ENCODE data around the gene PRICKLE4. TPM values are rescaled to one million over a fixed set of nuclear protein-coding genes. Genes with fewer than 3 reads are reported as not detected.
A peak's percentile ranks its signal among the peaks of the same experiment; 100 is the strongest.

The PRICKLE4 gene
- total and polyA plus RNA-seq, 10 donors = 0.41 to 32.8 (median 10.6) TPM

GRCh38 chr6:41746107-41746506 lies 34.5 kb upstream of the PRICKLE4 start:
- intact Hi-C loops (cut with DNase I; ENCODE audit: low total_unique reads) = no loop called here
- no peak overlapping the region for H3K27ac ChIP-seq
- no peaks in the 10 kb centered on the region for H3K27me3 ChIP-seq (replicated peaks in 1 of 7)
- peak; percentile 50 for DNase-seq
- H3K36me3 ChIP-seq = no peaks in the 10 kb centered on the region
- H3K9me3 ChIP-seq = no peaks in the 10 kb centered on the region
- WGBS, 5 donors = 91 to 97% (median 93%) methylated on average over 10 of the region's 10 CpGs
- TF ChIP-seq CTCF (IDR thresholded peaks at IDR 0.05 in 8 of 11, conservative IDR thresholded peaks at IDR 0.05 in 3 of 11) (no peak), POLR2A (IDR thresholded peaks at IDR 0.05) (no peak), POLR2AphosphoS5 (IDR thresholded peaks at IDR 0.05) (no peak)
- H3K4me1 ChIP-seq = peaks cover 0 to 8% (median 0%) of the 10 kb centered on the region in 6 donors
- no peak overlapping the region for H3K4me3 ChIP-seq

- DNase-seq = no peak
- Histone ChIP-seq H3K27me3 (replicated peaks in 1 of 7) (no peaks in the 10 kb centered on the region), H3K27ac (no peak within 1 kb of the TSS), H3K4me3 (no peak within 1 kb of the TSS), H3K36me3 (no peaks in the 10 kb centered on the region), H3K9me3 (no peaks in the 10 kb centered on the region), H3K4me1 (no peaks in the 10 kb centered on the region)
- no peak for TF ChIP-seq POLR2AphosphoS5 (IDR thresholded peaks at IDR 0.05)
- no peak for TF ChIP-seq POLR2A (IDR thresholded peaks at IDR 0.05)
- TF ChIP-seq CTCF (IDR thresholded peaks at IDR 0.05 in 8 of 11, conservative IDR thresholded peaks at IDR 0.05 in 3 of 11) = no peak
- 87 to 92% (median 90%) methylated on average over 15 of the region's 15 CpGs for WGBS, 5 donors
- intact Hi-C loops (cut with DNase I; ENCODE audit: low total_unique reads) = no loop called here
These were observed 33.1 kb upstream of the PRICKLE4 start, which contains the start of gene PGC for GRCh38 chr6:41747256-41748101. TSS of gene PGC (minus strand) at chr6:41747397. CDS start at chr6:41747334, 63 bp downstream.

- no peaks in the 10 kb centered on the region for H3K9me3 ChIP-seq
- H3K27ac ChIP-seq = no peak overlapping the region
- H3K27me3 ChIP-seq (replicated peaks in 1 of 7) = no peaks in the 10 kb centered on the region
- no peaks in the 10 kb centered on the region for H3K36me3 ChIP-seq
- TF ChIP-seq POLR2AphosphoS5 (IDR thresholded peaks at IDR 0.05) = no peak
- TF ChIP-seq CTCF (IDR thresholded peaks at IDR 0.05 in 8 of 11, conservative IDR thresholded peaks at IDR 0.05 in 3 of 11) = no peak
- no peak for TF ChIP-seq POLR2A (IDR thresholded peaks at IDR 0.05)
- H3K4me1 ChIP-seq = no peaks in the 10 kb centered on the region
- WGBS, 5 donors = 89 to 98% (median 95%) methylated on average over 6 of the region's 6 CpGs
- no peak overlapping the region for H3K4me3 ChIP-seq
- peak; percentile 33 for DNase-seq
- intact Hi-C loops (cut with DNase I; ENCODE audit: low total_unique reads) = no loop called here
These were observed 32.5 kb upstream of the PRICKLE4 start for GRCh38 chr6:41748102-41748477.

GRCh38 chr6:41748542-41748941 lies 32.0 kb upstream of the PRICKLE4 start:
- TF ChIP-seq POLR2AphosphoS5 (IDR thresholded peaks at IDR 0.05) (no peak), CTCF (IDR thresholded peaks at IDR 0.05 in 8 of 11, conservative IDR thresholded peaks at IDR 0.05 in 3 of 11) (no peak), POLR2A (IDR thresholded peaks at IDR 0.05) (no peak)
- WGBS, 5 donors = 71 to 84% (median 80%) methylated on average over 3 of the region's 3 CpGs
- H3K4me3 ChIP-seq = no peak overlapping the region
- no peaks in the 10 kb centered on the region for H3K36me3 ChIP-seq
- no peaks in the 10 kb centered on the region for H3K4me1 ChIP-seq
- intact Hi-C loops (cut with DNase I; ENCODE audit: low total_unique reads) = no loop called here
- H3K9me3 ChIP-seq = no peaks in the 10 kb centered on the region
- DNase-seq = no peak
- no peaks in the 10 kb centered on the region for H3K27me3 ChIP-seq (replicated peaks in 1 of 7)
- no peak overlapping the region for H3K27ac ChIP-seq

All from spleen (tissue), 11 donors.